ENCODE measurements around the gene GNAL.

DNA sequence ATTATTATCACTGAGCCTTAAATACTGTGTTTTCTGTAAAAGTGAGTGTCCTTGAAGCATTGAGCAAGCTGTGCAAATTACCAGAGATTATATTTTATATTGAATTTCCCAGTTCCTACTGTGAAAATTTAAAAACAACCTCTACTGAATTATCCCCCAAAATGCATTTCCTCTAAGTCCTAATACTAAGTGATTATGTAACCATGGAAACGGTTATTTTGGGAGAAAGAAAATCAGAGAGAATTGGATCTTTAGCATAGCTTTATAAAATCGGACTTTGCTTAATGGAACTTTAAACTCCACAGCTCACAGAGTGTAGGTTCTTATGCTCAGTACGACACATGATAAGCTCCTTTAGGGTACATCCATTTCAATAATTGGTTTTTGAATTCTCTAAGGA, 142.9 kb downstream of the GNAL start:
- TF ChIP-seq, protein P1, sequence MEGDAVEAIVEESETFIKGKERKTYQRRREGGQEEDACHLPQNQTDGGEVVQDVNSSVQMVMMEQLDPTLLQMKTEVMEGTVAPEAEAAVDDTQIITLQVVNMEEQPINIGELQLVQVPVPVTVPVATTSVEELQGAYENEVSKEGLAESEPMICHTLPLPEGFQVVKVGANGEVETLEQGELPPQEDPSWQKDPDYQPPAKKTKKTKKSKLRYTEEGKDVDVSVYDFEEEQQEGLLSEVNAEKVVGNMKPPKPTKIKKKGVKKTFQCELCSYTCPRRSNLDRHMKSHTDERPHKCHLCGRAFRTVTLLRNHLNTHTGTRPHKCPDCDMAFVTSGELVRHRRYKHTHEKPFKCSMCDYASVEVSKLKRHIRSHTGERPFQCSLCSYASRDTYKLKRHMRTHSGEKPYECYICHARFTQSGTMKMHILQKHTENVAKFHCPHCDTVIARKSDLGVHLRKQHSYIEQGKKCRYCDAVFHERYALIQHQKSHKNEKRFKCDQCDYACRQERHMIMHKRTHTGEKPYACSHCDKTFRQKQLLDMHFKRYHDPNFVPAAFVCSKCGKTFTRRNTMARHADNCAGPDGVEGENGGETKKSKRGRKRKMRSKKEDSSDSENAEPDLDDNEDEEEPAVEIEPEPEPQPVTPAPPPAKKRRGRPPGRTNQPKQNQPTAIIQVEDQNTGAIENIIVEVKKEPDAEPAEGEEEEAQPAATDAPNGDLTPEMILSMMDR (IDR thresholded peaks at IDR 0.05) = no peak
- no peak for TF ChIP-seq POLR2AphosphoS5 (IDR thresholded peaks at IDR 0.05)
- TF ChIP-seq POLR2A (IDR thresholded peaks at IDR 0.05) = no peak
